GM19455 (cell line): ENCODE measurements around the gene TTC7B.

Experiments
- ATAC-seq: cut with Tn5 transposase; IDR thresholded peaks from one replicate; pipeline ENCODE4 v1.9.1; 2021; ENCODE audit not compliant: unreplicated experiment

Gene TTC7B

DNA sequence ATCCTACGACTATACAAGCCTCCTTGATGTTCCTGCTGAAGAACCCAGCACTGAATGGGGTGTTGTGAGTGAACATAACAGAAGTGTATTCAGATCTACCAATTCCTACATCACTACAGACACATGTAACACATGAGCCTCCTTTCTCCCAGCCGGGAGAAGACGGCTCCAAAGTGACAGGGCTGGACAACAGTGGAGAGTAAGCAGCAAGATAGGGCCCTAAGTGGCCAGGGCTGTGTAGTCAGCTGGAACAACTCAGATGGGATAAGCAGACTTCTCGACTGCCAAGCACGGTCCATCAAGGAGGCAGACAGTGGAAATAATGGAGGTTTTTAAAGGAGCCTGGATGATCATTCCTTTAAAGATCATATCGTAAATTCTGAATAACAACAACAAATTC, 73.5 kb downstream of the TTC7B start:
- ATAC-seq: no peak

DNA sequence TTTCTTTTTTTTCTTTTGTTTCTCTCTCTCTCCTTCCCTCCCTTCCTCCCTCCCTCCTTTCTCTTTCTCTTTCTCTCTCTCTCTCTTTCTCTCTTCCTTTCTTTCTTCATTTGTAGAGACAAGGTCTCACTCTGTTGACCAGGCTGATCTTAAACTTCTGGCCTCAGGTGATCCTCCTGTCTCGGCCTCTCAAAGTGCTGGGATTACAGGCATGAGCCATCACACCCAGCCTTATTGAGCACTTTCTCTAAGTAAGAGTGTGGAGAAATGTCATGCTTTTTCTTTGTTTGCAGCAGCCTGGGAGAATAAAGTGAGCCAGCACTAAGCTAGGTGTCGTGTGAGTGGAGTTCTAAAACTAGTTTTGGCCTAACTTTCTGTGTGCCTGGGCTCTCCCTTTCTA, 74.0 kb downstream of the TTC7B start:
- no peak for ATAC-seq

DNA sequence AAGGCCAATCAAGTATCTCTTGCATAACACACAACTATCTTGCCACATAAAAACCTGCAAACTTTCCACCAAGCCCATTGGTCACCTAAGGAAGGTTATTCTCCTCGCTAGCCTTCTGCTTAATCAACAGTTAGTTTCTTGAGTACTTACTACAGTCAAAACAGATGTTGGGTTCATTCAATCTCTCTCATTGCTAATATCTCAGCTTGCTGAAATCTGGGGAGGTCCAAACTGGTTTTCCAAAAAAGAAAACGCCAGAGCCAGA, 74.6 kb downstream of the TTC7B start:
- no peak for ATAC-seq

DNA sequence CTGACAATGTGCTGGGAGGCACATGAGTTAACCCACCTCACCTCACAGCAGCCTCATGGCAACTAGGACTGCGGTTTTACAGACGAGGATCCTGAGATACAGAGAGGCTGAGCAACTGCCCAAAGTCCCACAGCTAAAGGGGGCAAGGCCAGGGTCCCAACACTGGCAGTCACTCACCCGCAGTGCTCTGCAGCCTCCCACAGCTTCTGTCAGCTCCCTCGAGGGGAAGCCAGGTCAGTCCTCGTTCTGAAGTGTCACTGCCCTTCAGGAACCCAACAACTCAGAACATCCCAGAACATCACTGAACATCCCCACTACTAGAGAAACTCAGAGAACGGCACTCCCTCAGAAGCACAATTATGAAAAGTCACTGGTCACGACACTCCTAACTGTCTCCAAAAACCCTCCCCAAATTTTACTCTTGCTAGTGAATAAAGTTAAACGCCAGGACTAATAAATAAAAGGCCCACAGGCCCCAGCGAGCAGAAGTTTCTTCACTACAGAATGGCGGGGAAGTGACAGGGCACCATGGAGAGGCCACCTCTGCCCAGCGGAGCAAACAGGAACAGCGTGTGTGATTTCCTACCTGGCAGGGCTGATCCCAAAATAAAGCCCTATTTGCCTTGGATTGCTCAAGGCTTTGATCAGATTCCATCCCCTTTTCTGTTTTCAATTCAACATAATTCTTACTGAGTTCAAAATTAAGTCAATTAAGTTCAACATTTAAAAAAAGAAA, 75.1 kb downstream of the TTC7B start:
- no peak for ATAC-seq

DNA sequence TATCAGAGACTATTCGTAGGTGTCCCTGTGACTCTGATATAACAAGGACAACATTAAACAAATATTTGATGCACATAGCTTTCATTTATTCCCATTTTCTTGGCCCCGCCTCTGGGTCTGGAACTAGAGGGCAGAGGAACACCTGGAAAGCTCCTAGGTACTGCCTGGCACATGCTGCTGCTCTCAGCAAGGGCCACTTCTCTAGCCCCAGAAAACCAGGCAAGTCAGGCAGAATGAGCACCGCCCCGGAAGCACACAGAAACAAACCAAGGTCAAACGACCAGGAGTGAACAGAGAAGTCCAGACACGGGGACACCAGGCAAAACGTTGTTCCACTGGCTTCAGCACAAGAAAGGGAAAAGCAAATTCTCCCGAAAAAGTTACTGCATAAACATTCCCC, 76.1 kb downstream of the TTC7B start:
- ATAC-seq: no peak

DNA sequence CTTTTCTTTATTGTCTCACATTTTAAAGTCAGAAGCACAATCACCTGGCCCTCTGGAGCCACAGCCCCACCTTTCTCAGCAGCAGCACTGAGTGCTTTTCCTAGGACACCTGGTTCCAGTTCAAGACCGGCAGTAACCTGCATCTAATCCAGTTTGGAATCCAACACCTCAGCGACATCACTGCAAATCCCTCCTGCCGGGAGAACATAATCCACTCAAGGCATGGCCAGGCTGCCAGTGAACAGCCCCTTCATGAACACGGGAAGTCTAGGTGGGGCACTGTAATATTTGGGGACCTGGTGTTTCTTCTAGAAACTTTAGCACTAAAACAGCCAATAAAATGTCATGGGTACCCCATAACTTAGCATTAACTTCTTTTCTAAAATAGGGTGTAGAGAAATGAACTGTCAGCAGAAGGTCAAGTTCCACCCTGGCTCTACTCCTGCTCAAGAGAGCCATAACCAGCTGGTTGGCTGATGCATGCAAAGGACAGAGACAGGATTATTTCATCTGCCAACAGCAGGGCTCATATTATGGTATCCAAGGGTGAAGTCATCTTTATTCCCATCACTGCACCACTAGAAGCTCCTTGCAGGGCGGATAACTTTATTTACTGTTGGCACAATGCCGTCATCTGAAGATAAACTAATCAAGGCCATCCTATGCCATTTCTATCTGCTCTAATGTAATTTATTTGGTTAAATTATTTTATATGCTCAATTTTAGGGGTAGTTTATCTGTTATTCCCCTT, 76.7 kb downstream of the TTC7B start:
- ATAC-seq: no peak

DNA sequence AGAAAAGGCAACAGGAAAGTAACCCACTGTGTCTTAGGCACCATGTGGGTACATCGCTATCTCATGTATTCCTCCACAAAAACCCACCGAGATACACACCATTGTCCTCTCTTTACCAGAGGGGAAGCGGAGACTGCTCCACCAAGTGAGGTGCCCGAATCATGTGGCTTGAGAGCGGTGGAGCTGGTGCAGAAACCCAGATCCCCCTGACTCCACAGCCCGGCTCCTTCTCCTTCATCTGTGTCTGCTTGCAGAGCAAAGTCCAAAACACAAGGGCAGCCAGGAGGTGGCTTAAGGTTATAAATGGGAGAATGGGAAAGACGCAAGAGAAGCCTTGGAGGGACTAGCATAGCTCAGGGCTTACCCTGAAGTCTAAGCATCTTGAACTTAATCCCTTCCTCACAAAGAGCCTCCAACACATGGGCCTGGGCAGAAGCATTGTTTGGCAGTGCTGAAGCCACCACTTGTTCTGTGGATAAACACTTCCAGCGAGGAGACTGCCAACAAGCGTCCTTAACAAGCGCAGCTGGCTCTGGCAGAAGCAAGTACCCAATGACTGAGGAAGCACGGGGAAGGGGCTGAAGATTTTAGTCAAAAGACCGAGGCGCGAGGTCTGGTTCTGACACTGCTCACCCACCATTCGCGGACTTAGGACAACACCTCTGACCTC, 83.0 kb downstream of the TTC7B start:
- no peak for ATAC-seq

DNA sequence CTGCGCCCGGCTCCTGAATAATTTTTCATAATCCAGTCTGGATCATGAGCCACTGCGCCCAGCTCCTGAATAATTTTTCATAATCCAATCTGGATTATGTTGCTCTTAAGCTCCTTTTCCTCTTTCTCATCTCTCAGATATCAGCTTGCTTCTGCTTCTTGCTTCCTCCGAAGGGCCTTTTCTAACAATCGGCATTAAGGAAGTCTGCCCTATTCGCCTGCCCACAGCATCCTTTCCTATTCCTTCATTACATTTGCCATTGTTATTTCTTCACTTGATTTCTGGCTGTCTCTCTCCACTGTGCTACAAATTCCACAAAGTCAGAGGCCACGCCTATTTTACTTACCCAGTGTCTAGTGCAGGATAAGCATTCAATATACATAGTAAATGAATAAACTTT, 83.5 kb downstream of the TTC7B start:
- no peak for ATAC-seq

DNA sequence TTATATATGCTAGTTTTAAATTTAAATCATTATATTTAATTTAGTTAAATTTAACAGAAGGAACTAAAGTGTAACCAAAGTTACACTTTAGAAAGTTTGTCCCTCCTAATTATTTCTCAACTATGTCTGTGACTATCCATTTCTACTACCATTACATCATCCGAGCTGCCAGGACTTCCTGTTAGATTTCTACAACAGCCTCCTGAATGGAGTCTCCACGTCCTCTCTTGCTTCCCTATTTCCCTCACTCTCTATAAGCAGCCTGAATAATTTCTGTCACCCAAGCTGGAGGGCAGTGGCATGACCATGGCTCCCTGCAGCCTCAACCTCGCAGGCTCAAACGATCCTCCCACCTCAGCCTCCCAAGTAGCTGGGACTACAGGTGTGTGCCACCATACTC, 84.1 kb downstream of the TTC7B start:
- ATAC-seq: no peak

DNA sequence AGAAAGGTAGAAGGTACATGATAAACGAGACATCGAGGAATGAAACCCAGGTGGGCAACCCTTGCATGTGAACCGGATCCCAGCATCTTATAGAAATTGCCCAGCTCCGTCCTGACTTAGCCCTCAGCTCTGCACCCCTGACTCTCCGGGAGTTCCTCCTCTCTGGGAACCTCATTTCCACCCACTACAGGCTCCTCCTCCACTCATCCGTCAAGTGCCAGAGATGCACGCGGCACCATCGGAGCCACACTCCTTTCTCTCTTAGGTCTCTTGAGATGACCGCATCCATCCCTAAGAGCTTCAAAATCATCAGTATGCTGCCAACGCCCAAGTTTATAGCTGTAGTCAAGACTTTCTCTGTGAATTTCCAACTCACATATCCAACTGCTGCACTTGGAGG, 84.7 kb downstream of the TTC7B start:
- ATAC-seq: no peak

DNA sequence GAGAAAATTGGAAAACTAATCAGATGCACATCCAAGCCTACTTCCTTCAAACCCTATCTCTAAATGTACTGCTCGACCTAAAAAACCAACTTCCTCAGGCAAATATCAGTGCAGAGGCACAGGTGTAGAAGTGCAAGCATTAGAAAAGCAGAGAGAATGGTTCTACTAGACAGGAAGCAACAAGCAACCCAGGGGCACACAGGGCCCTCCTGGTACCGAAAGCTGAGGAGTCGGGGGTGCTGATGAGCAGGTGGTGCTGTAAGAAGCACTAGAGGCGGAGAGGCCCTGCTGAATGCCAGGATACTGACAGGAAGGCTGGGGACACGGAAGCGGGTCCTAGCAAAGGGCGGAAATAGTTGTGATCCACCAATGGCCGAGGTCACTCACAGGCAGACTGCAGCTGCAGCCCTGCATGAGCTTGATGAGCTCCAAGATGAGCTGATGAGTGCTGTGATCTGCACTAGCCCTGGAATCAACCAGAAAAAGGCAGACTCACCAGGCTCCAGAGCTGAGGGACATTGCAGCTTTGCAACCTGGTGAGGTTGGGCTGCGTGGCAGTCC, 85.9 kb downstream of the TTC7B start:
- ATAC-seq: no peak

DNA sequence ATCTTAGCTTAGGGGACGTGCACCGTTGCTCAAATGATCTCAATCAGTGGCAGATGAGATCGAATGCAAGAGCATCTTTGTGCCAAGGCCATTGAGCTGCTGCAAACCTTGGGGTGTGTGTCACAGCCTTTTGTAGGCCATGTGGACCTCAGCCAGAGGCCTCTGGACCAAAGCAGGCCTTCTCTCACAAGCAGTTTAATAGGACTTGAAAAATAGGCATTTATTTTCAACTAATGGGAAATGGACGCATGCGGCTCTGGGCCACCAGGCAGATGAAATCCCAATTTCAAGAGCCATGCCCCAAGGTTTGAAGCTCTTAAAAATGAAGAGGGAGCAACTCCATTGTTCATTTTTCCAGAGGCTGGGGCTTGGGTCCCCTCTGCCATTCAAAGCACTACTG, 87.3 kb downstream of the TTC7B start:
- ATAC-seq: no peak

DNA sequence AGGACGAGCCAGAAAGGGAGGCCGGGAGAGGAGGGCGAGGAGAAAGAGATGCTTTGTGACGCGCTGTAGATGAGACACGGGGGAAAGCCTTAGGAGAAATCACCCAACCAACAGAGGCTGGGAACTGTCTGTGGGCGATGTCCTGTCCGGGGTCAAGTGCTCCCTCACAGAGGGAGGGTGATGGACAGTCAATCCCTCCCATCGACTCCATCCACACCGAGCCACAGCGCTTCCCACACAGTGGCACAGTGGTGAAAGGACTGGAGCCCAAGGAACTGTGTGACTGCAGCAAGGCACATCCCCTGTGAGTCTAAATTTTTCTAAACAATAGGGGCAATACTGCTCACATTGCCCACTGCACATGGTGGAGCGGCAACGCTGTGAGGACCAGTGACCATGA, 89.1 kb downstream of the TTC7B start:
- no peak for ATAC-seq

DNA sequence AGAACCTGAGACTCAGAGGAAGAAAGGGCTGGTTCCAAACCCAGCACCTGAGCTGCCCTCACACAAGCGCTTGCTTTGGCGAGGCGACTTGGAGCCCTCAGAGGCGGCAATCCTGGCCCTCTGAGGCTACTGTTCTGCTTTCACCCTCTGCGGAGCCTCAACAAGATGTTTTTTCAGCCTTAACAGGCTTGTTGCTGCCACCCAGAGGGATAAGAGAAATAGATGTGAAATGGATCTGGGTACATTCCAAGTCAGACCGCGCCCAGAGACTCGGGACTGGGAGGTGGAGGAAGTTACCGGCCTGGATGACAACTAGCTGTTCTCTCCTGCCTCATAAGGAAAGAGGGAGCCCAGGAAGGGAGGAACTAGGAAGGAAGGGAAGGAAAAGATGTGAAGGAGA, 89.6 kb downstream of the TTC7B start:
- no peak for ATAC-seq

DNA sequence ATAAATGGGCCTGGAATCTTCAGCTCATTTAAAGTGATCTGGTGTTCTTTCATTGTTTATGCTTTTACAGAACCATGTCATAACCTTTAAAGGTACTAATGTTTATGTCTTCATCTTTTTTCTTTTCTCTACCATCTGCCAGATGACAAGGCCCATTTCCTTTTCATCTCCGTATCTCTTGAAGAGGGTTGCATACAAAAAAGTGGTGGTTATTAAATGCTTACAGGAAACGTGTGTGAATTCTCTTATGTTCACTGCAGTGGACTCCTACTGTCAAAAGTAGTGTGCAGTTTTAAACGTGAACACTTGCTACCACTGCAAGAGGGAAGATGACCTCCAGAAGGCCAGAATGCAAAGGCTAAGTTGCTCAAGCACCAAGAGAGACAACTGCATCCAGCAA, 91.4 kb downstream of the TTC7B start:
- ATAC-seq: no peak

DNA sequence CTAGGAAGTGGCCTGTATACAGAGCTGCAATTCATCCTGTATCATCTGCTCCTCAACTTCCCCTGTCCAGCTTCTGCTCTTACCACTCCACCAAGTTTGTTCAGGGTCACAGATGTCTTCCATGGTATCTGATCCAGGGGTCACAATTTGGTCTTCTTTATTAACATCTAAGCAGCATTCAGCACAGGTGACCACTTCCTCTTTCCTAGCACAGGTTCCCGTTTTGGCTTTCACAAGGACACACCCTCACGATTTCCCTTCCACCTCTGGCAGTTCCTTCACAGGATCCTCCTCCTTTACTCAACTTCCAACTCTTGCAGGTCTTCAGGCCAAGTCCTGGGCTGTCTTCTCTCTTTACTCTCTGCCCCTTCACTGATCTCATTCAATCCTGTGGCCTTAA, 93.6 kb downstream of the TTC7B start:
- ATAC-seq: no peak

DNA sequence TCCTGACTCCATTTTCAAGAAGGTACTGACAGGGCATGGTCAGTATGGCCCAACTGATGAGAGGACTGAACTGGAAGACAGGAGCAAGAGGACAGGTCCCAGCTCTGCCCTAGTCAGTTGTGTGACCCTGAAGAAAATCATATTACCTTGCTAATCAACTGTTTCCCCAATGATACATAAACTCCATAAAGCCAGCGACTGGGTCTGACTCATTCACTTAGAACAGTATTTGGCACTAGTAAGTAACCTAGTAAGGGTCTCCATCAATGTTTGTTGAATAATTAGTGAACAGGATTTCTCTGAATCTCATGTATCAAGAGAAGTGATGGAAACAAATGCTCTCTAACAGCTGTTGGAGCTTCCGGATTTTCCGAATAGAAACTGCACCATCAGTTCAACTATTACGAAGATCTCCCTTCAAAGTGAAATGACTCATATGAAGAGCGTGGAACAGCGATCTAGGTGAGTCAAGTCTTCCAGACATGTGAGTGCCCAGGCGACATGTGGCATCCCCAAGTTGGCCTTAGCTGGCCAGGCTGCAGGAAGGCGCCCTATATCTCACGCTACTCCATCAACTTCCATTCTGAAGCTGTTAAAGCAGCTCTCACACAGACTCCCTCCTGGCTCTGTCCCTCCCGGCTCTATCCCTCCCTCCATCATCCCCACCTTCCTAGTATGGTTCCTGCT, 94.5 kb downstream of the TTC7B start:
- ATAC-seq: no peak

DNA sequence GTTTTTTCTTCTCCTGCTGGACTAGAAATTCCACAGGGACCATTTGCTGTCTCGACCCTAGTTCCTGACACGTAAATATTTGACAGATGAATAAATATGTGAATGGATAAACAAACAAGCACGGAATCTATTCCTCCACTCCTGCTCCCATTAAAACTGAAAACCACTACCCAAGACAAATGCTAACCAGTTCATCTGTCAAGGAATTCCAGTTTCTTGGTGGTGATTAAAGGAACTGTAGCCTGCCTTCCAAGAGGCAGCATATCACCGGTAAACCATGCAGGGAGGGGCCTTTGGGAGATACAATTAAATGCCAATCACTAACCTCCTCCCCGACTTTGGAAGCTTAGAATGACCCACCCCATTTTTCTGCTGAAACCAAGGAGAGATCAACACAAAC, 95.4 kb downstream of the TTC7B start:
- no peak for ATAC-seq

DNA sequence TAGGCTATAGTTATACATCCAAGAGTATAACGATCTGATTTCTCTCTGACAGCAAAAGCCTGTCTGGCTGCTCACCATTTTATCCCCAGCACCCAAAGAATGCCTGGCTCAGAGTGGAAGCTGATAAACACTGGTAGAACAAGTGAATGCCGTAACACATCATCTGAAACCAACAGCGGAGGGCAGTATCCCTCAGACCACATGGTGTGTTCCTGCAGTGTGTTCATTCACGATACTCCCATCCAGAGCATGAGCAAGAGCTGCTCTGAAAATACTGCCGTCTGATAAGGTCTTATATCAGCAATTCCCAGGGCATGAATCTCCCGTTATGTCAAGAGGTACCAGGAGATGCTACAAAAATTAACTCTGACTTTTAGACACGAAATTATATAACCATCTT, 95.9 kb downstream of the TTC7B start:
- no peak for ATAC-seq

DNA sequence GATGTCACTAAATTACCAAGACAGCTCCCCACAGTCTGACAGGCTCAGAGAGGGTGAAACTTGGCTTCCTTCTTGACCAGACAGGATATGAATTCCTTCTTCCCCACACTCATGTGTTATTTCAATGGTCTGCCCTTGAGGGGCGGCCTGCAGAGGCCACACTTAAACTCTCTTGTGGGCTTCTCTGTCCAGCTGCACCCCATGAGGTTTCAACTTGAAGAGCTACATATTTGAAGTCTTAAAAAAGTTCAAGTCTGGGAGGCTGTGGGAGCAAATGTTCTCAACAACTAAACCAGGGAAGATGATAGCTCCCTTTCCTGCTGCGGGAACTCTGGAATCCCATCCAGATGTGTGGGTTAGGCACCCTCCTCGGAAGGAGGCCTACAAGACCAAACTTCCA, 98.3 kb downstream of the TTC7B start:
- ATAC-seq: no peak

DNA sequence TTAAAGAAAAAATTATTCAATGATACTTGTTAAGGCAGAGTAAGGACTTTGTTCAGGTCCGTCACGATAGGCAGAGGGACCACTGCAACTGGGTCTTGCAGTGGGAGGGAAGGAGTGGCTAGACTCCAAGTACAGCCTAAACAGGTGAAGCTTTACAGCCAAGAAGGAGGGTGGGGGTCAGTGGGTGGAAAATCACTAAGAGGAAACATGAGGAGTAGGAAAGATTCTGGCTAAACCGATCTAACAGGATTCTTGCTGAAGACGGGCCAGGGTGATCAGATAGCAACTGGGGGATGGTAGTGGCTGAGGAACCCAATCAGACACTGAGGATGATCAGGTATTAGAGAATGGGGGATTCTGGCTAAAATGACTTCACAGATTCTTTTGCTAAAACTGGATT, 100.2 kb downstream of the TTC7B start:
- no peak for ATAC-seq

DNA sequence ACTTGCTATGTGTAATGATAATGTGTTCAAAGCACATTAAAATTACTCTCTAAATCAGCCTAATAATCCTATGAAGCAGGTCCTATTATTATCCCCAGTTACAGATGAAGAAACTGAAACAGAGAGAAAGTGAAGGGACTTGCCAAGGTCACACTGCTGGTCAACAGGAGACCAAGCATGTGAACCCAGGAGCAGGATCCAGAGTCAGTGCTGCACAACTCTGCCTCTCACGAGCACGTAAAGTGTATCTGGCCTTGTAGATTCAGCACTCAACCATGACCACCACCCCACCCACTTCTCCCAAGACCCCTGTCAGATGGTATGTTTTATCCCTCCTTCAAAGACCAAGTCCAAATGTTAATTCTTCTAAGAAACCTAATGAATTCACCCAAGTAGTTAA, 100.7 kb downstream of the TTC7B start:
- no peak for ATAC-seq
